Thyroid gland (tissue), 4 donors: ENCODE data around the gene GNAI2.

Experiments used
- CTCF ChIP-seq, 6 experiments: fragments of 200-600 bp in 3 of 6; fragments of 450-650 bp in 3 of 6; sonication (generic) in 3 of 6; IDR thresholded peaks; one replicate each; pipeline ENCODE4 v1.5.1; 2016 to 2019; ENCODE audit warnings: antibody characterized with exemption in 6 of 6, mild to moderate bottlenecking in 2 of 6, inconsistent platforms in 1 of 6, moderate library complexity in 1 of 6
- POLR2A ChIP-seq, 2 donors: fragments of 450-650 bp; IDR thresholded peaks; one replicate each; pipeline ENCODE4 v1.6.1; 2017; ENCODE audit warnings: antibody characterized with exemption in 2 of 2, mild to moderate bottlenecking in 2 of 2, moderate library complexity in 1 of 2

GRCh38 chr3:50194903-50195500 lies 41.0 kb upstream of the GNAI2 start:
- TF ChIP-seq POLR2A (IDR thresholded peaks at IDR 0.05) (no peak), CTCF (IDR thresholded peaks at IDR 0.05) (no peak)
